HG03064 (cell line): Measurements from ENCODE around the gene STC2.

Experiments
- ATAC-seq: cut with Tn5 transposase; IDR thresholded peaks from one replicate; pipeline ENCODE4 v1.9.1; 2021; ENCODE audit warnings: low read depth; ENCODE audit not compliant: unreplicated experiment

Gene STC2

DNA sequence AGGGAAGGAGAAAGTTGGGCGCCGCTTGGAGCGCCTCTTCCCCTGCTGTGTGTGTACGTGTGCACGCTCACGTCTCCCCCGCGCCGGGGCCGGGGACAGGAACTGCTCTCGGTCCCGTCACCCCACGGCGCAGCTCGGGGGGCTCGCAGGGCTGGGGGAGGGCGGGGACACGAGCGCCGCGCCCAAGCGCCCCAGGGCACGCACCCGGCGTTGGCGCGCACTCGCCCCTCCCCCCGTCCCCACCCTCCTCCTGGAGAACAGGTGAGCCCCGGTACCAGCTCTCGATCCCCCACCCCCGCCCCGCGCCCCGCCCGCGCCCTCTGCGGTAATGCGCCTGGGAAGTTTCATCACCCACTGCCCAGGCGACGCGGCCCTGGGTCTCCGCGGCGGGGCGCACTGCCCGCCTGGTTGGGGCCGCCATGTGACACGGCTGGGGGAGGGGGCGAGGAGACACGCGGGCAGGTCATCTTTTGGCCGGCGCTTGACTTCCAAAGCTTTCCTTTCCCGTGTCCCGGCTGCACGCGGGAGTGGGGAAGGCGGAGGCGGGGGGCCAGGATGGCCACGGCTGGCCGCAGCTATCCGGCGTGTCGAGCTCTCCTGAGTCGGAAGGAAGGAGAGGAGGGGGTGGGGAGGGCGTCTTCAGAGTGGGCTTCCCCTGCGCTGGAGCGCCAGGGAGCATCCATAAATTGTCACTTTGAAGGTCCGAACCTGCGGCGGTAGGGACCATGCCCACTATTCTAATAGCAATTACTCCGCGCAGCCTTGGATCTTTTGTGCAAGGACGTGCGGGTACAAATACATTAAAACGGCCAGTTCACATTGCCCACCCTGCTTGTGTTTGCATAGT lies 1.5 kb upstream of the STC2 start:
- ATAC-seq, result peak; percentile 38

DNA sequence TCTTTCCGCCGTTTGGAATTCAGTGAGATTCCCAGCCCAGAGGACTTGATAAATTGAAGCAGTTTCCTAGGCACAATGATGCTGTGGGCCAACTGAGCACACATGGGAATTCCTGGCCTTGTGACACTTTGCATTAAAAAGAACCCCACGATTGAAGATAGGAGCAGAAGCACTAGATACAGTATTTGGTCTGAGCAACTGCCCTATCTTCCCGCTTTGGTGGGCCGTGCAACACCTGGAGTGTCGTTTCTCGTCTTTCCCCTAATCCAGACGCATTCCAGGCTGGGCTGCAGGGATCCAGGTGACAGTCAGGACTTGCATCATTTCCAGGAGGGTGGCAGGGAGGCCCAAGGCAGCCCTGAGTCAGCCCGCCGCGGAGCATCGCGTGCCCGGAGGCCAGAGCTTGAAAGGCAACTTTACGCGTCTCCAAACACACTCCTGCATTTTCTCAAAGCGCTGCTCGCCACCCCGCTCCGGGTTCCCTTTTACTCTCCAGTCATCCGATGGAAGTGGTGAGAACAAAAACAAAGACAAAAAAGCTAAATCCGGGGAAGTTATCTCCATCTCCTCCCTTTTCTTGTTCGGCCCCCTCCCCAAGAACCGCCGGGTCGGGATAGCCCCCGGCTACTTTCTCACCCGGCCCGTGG lies 753 bp upstream of the STC2 start:
- ATAC-seq, result no peak

DNA sequence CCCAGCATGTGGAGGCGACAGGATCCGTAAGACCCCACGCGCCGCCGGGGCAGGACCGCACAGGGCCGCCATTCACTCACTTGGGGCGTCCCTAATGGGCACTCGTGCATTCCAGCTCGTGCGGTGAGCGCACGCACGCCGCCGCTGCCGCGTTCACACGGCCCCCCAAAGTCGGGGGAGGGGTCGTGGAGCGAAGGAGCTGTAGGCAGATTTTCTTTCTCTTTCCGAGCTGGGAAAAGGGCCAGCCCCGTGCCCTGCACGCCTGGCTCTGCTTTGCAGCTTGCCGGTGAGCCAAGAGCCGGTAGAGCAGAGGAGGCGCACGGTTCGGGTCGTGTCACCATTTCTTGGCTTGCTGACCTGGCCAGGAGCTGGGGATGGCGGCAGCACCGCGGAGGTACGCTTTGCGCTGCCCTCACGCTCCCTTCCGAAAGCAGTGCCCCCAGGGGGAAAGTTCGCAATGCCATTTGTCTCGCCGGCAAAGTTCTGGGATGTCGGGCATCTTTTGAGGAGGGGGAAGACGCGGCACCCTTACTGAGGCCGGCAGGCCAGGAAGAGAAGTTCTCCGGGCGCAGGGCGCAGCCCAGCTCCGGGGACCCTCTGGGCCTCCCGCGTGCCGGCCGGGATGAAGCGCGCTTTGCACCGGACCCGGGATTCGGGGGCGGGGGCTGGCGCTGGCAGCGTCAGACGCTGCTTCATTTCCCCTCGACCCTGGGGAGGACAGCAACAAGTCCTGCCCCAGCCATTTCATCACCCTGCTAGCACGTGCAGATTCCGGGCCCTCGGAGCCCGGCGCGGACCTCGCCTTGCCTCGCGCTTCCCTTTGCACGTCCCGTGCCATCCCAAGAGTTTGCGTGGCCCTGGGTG lies 898 bp downstream of the STC2 start:
- no peak for ATAC-seq

DNA sequence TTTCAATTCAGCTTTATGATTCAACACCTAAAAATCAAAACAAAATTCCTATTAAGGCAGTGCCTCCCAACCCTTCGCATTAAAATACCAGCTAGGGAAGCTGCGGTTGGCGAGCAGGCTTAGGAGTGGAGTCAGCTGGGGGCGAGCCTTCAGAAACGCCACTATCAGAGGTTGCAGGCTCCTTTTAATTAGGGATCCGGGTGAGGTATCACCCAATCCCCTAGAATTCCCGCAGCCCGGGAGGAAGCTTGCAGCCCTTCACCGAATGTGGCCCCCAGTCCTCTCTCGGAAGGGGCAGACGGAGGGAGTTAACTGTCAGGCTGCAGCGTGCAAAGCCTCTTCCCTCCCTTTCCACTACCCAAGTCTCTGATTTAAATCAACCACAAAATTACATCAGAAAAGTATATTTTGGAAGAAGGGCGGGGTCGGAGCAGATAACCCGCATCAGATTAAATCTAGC lies 1.7 kb downstream of the STC2 start:
- ATAC-seq, result no peak

DNA sequence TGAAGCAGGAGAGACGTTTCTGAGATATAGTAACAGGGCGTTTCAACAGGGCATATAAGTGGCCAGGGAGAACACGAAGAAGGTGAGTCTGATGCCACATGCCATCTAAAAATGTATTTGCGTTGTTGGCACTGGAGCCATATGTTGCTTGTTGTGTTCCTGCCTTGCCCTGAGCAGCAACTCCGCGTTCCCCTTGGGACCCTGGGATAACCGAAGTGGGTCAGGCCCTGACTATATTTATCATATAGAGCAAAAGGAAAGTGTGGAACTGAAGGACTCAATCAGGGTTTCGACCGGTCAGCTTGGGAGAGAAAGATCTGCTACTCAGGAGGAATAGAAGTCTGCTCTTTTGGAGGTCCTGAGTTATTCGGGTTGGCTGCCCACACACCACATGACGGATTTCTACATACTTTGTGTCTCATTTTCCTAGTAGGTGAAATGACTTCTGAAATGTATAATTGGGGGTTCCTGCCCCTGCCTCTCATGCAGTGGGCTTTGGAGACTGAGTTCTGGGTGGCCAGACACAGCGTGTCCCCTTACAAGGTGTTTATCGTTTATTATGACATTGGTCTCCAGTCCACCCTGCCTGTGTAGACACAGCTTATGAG lies 3.0 kb downstream of the STC2 start:
- no peak for ATAC-seq

DNA sequence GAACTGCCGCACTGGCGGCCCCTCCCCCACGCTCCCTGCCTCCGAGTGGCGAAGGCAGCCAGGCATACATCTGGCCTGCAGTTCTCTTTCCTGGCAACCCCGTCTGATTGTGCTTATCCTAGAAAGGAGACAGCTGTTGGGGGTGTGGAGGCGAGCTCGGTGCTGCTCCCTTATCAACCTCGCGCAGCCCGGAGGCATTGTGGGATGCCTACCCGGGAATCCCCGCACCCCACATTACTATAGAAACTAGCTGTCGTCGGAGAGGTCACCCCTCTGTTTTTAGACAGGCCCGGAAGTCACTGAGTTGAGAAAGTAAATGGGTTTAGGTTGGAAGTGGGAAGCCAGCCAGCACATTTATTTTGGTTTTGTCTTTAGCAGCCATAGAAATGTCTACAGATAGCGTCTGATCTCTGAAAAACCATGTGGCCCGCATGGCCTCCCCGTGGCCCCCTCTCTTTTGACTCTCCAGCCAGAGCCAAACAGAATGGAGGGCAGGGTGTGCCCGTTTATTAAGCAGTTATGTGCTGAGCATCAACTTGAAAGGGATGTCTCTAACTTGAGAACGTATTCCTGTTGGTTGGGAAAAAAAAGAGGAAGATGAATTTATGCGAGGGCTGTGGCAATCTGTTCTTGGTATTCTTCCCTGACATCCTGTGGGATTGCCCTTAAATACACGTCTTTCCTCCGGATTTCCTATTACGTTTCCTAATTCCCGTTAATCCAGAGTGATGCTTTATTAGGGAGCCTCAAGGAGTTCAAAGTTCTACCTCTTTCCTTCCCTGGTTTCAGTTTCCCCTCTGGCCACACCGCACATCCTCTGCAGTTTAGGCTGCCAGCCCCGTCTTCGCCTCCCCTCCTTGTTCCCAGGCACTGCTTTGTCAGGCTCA lies 3.9 kb downstream of the STC2 start:
- no peak for ATAC-seq

DNA sequence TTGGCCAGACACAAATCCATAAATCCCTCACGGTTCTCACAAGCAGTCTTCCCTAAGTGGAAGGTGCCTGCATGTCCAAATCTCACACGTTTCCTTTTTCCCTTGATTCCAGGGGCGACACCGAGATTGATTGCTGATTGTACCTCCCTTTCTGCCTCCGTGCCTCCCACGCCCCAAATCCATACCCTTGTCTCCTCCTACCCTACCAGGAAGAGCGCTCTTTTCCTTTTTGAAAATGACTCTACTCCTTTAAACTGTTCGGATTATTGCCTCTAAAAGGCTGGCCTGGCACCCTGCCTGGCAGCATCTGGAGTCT lies 4.5 kb downstream of the STC2 start:
- ATAC-seq, result no peak

DNA sequence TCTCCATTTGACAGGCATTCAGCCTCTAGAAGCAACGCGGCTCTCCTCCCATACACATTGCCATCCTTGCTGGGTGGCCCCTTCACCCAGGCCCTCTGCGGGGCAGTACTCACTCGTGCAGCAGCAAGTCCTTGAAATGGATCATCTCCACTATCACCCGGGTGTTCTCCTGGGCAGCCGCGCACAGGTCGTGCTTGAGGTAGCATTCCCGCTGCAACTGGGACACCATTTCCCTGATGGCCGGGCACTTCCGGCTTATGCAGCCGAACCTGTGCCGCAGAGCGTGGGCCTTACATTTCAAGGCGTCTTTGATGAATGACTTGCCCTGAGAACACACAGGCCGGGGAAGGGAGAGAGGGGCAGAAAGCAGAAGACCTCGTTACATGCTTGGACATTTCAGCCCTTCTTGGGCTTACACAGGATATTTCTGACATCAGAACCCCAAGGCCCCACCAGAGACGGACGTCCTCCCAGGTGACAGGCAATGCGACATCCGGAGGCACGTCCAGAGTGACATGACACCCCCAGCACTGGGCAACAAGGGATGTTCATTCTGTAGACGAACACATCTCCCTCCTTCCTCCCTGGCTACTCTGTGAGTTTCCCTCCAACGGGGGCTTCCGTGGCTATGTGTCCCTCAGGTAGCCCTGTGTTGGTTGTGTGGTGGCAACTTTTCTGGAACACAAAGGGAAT lies 5.0 kb downstream of the STC2 start:
- ATAC-seq, result no peak

DNA sequence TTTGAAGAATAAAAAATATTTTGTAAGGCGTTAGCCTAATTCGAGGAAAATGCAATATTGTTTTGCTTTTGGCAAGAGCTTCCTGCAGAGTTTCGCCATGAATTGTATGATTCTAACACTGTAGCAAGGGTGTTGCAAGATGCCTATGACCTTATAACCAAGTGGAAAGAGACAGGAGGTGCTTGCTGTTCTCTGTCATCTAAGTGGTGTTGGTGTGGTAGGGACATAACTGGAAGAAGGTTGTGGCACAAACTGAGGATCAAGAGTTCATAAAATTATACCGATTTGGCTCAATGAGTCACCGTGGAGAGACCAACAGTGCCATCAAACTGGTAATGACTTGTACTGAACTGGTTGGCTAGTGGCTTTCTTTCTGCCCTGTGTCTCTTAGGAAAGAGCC lies 6.3 kb downstream of the STC2 start:
- no peak for ATAC-seq

DNA sequence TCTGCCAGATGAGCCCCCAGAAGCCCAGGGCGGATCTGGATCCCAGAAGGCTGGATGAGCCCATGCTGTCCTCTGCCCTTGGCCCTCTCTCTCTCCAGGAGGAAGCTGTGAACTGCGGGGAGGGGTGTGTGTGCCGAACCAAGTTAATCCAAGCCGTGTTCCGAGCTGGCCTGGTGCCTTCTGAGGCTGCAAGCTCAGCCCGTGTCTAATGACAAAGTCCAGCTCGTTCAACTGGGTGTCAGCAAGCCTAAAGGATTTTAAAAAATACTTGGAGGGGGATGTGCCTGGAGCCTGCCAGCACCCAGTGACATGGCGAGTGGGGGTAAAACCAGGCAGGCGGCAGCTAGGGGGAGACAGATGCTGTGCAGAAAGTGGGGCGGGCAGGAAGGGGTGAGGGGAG lies 8.0 kb downstream of the STC2 start:
- ATAC-seq, result no peak

DNA sequence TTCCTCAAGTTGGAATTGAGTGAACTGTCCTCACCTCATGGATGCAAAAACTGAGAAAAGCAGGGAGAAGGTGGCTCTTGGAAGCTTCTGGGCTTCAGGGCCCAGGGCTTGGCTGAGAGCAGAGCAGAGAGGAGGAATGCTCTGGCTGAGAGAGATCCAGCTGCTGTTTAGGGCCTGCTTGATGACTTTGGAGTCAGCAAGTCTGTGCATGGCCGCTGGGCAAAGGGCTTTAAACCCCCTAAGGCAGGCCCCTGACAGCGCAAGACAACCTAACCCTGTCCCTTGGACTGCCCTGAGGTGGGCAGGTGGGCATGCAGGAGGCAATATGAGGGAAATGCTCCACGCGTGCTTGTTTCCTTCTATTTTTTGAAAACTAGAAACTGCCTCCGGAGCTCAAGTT lies 8.6 kb downstream of the STC2 start:
- ATAC-seq, result no peak

DNA sequence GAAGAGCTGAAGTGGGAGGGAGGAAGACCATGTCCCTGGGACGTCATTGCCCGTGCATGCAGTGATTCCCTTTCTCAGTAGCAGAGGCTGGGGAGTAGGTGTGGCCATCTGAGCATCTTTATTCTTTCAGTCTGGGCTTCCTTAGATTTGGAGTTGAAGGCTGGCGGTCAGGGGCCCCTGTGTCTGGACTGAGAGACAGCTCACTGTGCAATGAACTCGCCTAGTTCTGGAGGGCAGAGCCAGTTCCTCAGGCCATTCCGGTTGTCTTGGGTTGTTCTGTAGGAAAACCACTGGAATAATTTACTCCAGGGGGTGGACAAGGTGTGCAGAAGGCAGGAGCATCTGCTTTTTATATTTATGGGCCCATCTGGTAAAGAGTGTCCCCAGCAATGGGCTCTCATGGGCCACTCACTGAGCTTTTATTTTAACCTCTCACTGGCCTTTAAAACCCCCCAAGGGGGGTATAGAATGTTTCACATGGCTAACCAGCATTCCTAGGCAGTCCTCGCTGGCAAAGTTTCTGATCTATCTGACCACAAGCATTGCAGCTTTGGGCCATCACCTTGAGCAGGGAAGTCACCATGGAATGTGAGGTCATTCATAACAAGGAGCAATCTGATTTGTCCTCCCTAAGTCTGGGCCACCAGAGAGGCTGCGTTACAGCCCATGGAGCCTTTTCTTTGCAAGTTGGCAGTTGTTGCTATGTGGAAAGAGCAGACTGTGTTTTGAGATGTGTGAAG lies 9.2 kb downstream of the STC2 start:
- ATAC-seq, result no peak

DNA sequence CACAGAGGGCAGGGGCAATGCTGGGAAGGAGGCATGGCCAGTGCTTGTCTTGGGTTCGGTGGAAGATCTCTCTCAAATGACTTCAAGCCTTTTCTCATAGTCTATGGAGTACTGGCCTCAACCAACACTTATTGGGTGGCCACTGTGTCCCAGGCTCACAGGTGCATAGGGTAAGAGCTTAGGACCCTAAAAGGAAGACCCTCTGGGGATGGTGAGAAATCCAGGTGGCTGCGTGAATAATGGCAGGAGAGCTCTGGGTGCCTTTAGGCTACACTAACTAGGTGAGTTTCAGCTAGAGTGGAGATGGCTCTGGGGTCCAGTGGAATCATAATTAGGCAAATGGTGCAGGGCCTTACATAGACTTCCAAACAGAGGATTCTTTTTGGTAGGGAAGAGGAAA lies 9.9 kb downstream of the STC2 start:
- no peak for ATAC-seq

DNA sequence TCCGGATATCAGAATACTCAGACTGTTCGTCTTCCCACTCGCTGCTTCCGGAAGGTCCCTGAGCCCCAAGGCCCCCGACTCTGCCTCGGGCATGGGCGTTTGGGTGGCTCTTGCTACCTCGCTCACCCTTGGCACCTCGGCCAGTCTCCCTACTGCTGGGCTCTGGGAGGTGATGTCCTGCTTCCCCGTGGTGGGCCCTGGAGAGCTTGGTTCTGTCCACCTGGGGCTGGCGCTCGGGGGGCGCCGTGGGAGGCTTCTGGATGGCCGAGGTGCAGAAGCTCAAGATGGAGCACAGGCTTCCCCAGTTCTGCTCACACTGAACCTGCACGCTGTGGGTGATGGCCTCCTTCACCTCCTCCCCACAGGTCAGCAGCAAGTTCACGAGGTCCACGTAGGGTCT lies 10.4 kb downstream of the STC2 start:
- ATAC-seq, result no peak

DNA sequence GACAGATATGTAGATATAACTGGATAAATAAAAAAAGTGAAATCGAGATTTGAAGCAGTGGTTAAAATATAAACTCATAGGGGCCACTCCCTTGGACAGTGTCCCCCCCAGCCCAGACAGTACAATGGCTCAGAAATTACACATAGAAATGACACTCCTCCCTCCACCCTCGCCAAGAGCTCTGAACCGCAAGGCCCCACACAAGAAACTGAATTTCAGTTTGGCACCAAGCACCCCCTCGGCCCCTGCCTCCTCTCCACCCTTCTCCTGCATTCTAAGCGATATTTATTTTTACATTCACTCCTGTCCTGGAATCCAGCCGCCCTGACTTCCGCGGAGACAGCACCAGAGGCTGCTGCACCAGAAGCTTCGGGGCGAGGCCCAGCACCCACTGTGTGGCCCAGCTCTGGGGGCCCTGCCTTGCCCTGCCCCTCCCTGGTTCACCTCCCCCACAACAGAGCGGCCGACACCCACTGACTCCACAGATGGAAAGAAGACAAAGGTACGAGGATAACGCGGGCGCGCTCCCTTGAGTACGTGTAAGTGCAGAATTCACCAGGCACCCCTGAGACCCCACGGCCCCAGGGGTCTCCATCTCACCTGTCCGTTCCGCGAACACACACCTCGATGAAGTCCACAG lies 11.0 kb downstream of the STC2 start:
- ATAC-seq, result no peak

DNA sequence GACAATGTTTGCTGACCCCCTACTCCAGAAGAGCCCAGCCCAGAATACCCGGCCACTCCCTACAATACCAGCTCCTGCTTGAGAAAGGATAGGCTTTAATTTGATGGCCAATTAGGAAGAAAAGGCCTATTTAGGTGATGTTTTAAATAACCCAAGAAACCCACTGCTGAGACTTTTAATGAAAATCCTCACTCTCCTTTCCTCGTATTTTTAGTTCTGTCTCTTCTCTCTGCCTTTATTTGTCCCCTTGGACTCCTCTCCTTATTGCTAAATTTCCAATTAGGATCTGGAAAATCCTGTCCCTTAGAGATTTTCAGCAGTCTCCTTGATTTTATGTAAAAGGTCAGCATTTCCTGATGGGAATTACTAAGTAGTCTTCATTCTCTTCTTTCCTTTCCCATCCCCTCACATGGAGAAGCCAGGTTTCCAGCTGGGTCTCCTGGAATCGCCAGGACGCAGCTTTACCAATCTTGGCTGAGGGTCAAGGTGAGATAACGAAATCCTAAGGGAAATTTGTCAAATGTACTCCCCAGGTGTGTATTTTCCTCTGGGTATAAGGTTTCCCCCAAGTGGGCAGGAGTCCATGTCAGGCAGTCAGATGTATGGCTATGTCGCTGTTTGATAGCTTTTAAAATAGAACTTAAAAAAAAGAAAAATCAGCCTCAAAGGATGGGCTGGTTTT lies 11.7 kb downstream of the STC2 start:
- no peak for ATAC-seq

DNA sequence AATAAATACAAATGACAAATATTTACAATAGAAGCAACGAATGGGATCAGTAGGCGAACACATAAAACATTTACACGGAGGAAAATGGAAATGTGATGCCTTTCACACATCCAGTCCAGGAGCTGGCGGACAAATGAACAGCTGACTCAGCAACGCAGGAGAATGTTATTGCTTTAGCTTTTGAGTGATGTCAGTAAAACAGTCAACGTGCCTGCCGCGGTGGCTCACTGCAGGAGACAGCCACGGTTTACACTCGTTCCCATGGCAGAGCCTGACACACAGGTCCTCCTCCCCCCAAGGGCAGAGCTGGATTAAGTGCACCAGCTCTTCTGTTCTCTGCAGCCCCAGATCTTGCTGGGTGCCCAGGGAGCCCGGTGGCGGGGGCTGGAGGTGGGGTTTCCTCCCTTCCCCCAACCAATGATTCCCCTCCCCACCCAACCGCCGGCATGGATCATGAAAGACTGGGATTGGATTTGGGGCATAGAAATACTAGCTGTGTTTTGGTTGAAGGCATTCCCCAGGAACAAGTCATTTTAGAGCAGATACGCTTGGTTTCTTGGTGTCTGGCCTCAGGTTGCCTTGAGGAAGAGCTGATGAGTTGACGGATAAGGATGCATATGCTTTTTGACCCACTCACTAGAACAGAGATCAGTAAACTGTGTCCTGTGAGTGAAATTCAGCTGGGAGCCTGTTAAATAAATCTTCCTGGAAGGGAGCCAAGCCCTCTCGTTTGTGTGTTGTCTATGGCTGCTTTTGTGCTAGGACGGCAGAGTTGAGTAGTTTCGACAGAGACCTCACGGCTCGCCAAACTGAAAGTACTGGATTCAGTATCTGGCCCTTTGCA lies 12.5 kb downstream of the STC2 start:
- no peak for ATAC-seq
